ENCODE results near the gene ITGBL1.
"Not testable (repeated sequence)": the region's sequence is repeated elsewhere in the genome, so short reads cannot be mapped to it uniquely, and the experiment has no call there.

ITGBL1 gene

GRCh38 chr13:101514695-101515275, 62.3 kb downstream of the ITGBL1 start:
- no peak for DNase-seq

DNA sequence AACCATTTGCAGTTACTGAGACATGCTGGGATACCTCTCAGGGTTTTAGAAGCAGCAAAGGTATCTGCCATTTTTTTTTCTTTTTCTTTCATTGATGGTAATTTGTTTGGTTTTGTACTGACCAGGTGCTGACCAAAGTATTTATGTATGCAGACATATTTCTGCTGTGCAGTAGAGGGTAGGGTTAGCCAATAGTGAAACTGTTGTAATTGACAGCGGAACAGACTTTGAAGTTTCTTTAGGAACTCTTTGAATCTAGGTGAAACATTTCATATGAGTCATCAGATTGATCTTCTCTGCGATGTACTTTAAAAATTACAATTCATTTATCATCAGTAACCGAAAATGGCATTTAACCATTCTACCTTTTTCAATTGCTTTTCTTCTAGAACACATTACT, 63.0 kb downstream of the ITGBL1 start:
- DNase-seq, result no peak

GRCh38 chr13:101516262-101516661, 63.8 kb downstream of the ITGBL1 start:
- DNase-seq, result no peak

DNA sequence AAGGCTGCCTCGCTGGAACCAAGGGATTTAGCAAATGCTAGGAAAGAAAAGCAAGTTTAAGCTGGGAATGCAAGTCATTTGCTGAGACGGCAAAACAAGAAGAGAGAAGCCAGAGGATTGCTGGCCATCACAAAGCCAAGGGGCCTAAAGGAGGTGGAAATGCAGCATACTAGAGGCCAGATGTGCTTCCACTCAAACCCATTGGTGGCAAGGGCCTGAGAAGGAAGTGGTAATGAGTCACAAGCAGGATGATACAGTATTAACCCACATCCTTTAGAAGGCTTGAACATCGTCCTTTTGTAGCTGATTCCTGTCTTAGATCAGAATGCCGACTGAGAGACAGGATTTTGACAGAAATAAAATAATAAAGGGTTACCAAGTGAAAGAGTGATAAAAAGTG, 68.2 kb downstream of the ITGBL1 start:
- no peak for DNase-seq

DNA sequence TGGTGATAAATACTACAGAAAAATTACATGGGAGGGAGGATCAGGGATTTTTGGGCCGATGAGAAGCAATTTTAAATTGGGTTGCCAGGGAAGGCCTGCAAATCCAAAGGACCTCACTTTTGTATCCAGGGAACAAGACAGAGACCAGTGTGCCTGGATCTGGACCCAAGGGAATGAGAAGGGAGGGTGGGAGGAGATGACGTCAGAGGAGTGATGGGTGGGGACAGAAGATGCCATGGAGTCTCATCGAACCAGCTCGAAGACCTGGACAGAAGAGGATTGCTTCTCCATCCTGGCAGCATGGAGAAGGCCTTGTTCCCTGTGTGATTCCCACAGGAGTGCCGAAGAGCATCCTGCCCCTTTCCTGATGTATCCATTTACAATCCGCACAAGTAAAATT, 68.9 kb downstream of the ITGBL1 start:
- DNase-seq, result no peak

DNA sequence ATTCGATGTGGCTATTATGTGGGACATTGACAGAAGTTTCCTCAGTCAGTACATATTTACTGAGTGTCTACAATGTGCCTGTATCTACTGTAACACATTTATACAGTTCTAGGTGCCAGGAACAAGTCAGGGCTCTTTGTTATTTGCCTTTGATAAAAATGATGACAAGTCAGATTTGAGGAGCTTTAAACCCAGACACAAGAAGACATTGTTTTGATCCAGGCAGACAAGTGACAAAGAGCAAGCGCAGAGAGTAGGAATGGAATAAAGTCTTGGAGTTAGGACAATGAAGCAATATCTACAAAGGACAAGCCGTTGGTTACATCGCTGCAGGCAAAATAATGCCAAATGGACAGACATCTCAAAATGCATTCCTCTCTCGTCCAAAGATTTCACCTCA, 70.1 kb downstream of the ITGBL1 start:
- no peak for DNase-seq

DNA sequence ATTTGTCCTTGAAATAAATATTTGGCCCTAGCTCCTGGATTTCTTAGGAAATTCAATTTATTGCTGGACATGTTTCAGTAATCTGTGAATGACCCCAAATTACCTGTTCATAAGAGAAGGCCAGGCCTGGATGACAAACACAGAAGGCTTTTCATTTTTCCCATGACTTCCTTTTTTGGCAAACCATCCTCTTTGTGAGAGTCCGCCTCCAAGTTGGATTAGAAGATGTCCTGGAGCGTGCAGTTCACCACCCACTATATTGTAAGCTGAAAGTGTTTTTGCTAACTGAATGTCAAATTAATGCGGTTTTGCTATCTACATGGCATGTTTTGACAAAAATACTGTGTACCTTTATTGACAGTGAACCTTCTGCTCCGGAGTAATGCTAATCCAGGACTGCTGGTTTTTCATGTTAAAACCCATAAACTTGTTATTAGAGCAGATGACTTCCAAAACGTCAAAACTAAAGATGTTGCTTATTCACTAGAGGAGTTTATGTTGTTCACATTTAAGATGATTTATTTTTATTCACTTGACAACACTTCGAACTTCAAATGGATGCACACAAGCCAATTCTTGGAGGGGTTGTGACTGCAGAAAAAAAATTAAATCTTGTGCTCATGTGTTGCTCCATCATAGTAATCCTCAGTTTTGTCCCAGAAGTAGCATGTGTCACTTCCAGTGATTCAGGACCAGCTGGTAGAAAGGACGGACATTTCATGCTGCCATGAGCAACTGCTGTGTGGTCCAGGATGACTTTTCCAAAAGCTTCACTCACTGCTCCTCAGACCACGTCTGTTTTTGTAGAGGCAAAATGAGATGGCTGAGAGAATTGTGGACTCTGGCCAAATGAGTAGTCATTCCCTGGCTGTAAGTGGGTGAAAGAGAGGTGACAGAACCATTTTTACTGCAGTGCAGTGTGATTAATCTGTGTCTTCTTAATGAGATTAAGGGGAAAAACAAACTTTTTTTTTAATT, 71.0 kb downstream of the ITGBL1 start:
- no peak for DNase-seq

DNA sequence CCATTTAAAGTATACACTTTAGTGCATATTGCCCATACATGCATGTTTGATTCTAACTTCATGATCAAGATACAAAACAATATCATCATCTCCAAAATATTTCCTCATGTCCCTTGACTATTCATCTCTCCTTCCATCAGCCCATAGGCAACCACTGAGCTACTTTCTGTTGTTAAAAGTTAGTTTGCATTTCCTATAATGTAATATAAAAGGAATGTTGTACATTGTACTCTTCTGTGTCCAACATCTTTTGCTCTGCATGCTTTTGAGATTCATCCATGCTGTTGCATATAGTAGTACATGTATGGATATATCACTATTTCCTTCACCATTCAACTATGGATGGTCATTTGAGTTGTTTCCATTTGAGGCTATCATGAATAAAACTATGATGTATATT, 74.7 kb downstream of the ITGBL1 start:
- no peak for DNase-seq

DNA sequence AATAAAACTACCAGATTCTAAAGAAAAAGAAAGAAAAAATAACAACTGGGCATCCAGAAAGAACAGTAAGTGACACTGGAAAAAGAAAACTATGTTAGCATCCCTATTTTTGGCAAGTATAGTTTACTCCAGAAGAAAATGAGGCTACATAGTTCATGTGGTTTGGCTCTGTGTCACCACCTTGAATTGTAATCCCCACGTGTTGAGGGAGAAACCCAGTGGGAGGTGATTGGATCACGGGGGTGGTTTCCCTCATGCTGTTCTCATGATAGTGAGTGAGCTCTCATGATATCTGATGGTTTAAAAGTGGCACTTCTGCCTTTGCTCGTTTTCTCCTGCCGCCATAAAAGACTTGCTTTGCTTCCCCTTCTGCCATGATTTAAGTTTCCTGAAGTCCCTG, 76.9 kb downstream of the ITGBL1 start:
- DNase-seq, result no peak

DNA sequence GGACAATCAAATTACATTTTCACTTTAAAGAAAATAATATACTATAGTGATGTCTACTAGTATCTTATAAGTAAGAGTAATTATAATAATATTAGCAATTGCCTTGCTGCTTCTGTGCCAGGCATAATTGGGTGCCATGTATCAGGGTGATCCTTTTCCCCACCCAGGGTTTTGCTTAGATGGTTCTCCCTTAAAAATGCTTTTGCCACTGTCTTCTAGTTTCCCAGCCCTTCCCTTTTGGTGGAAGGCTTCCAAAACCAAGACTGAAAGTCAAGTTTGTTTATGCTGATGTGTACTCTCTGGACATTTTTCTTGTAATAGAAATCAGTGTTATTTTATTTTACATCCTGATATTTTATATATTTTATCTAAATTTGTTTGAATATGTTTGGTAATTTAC, 77.8 kb downstream of the ITGBL1 start:
- DNase-seq, result no peak

- DNase-seq, result no peak
Measured at GRCh38 chr13:101535192-101535746, 82.8 kb downstream of the ITGBL1 start.

DNA sequence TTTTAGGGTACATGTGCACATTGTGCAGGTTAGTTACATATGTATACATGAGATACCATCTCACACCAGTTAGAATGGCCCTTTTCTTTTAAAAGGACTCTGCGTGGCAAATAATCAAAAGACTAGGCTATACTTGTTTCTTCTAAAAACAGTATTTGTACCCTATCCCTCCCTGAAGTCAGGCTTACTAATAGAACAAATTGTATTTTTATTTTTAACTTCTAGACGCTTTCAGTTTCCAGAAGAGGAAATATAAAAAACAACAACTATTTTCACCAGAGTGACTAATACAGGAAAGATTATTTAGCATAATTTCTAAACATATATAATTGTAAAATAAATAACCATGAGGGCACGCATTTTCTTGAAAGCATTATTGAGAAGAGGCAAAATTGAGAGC, 83.6 kb downstream of the ITGBL1 start:
- no peak for DNase-seq

DNA sequence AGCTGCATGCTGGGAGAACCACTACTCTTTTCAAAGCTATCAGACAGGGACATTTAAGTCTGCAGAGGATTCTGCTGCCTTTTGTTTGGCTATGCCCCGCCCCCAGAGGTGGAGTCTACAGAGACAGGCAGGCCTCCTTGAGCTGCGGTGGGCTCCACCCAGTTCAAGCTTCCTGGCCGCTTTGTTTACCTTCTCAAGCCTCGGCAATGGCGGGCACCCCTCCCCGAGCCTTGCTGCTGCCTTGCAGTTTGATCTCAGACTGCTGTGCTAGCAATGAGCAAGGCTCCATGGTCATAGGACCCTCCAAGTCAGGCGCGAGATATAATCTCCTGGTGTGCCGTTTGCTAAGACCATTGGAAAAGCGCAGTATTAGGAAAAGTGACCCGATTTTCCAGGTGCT, 92.1 kb downstream of the ITGBL1 start:
- DNase-seq, result not testable (repeated sequence)

DNA sequence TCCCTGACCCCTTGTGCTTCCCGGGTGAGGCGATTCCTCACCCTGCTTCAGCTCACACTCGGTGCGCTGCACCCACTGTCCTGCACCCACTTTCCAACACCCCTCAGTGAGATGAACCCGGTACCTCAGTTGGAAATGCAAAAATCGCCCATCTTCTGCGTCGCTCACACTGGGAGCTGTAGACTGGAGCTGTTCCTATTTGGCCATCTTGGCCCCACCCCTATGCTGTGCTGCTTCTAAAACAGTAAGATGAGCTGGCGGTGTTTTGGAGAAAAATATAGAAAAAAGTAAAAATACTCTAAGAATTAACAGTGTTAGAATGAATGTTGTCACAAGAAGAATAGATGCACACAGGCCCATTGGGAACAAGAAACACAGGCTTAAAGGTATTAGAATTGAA, 92.5 kb downstream of the ITGBL1 start:
- DNase-seq, result no peak

DNA sequence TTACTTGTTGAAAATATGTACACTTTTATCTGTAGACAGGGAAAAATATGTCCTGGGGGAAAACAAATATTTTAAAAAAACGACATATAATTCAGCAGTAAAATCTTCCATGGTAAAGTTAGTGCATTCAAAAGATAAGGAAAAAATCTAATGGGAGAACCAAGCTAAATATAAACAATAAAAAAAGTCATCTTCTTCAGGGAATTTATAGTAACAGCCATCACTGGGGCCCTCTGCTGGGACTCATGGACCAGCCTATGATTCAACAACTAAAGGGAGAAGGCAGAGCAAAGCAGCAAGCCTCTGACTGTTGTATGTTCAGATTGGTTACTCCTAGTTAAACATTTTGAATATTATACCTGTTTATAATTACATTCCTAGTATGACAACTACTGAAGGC, 93.0 kb downstream of the ITGBL1 start:
- no peak for DNase-seq

DNA sequence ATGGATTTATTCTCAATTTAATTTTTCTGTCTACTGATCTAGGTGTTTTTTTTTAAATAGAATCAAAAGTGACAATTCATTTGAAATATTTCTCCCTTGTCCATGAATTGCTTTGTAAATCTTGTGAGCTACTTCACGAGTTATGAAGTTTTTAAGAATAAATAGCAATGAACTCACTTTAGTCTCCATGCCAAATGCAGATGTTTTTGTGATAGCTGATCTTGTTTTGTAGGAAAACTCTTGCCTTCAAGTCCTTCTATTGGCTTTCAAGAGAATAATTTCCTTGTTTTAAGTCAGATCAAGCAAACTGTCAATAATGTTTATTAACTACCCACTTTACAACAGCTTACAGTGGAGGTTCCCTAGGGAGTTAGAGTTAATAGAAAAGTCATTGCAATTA, 99.8 kb downstream of the ITGBL1 start:
- DNase-seq, result no peak

- DNase-seq, result no peak
Measured at GRCh38 chr13:101552786-101553185, 100.3 kb downstream of the ITGBL1 start.

- no peak for DNase-seq
Measured at GRCh38 chr13:101554420-101555125, 102.1 kb downstream of the ITGBL1 start.

DNA sequence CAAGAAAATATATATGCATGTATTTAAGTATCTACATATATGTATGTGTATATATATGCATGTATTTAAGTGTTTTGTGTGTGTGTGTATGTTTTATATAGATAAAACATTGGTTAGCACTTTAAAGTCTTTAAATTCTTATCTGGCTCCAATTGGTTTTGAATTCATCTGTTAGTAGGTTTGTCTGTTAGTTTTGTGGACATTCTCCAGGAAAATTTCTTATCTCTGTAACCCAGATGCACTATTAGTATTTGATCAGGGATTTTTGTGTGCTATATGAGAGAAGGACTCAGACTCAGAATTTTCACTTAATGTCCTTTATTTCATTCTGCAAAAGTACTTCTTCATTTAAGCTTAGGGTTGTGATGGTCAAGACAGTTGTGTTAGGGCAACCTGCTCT, 103.1 kb downstream of the ITGBL1 start:
- no peak for DNase-seq

DNA sequence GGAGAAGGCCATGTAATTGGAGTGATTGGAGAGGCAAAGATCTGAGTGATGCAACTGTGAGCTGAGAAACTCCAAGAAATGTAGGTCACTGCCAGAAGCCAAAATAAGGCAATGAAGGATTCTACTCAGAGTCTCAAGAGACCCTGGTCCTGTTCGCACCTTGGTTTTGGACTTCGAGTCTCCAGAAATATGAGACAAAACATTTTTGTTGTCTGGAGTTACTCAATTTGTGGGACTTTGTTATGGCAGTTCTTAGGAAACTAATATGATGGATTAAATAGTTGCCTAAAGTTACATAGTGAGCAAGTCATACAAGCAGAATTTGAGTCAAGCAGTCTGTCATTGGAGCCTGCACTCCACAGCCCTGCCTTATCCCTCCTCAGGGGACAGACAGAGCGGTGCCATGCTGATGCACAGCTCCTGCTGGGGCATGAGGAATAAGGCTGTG, 104.2 kb downstream of the ITGBL1 start:
- no peak for DNase-seq

- DNase-seq, result no peak
Measured at GRCh38 chr13:101565317-101565716, 112.8 kb downstream of the ITGBL1 start.

GRCh38 chr13:101567841-101568240, 115.4 kb downstream of the ITGBL1 start:
- no peak for DNase-seq

DNA sequence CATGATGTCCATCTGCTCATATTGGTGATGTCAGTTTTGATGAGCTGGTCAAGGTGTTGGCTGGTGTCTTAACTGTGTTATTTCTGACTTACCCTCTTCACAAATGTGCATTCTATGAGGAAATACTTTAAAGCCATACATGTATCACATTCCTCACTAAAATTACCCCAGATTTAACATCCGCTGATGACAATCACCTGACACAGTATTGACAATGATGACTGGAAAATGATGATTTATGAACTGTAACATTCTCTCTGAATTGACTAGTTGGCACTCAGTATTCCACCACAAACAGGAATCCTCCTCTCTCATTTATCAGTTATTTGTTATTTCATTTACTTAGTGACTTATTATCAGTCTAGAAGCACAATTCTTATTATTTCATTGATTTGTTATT, 117.3 kb downstream of the ITGBL1 start:
- DNase-seq, result no peak

- DNase-seq, result no peak
Measured at GRCh38 chr13:101570410-101570809, 117.9 kb downstream of the ITGBL1 start.
